SU-DHL-6 (cell line): ENCODE measurements around the gene EFCAB6.

ENCODE experiments used
- H2AFZ ChIP-seq: fragments of 200-600 bp; sonication (generic); 2 replicates; pipeline ENCODE4 v1.6.1; 2014; ENCODE audit warnings: low read depth, mild to moderate bottlenecking, moderate library complexity, mixed read lengths, antibody characterized with exemption, low read length; ENCODE audit not compliant: severe bottlenecking
- H3F3A ChIP-seq: fragments of 200-600 bp; shearing (Covaris generic); 2 replicates; pipeline ENCODE4 v1.6.0; 2016; ENCODE audit warnings: antibody characterized with exemption, mild to moderate bottlenecking; ENCODE audit not compliant: insufficient read depth
- H3K27ac ChIP-seq: fragments of 200-600 bp; sonication (generic); 2 replicates; pipeline ENCODE4 v1.5.1; 2016; ENCODE audit warnings: low read depth, mild to moderate bottlenecking, low read length, moderate library complexity, mixed read lengths
- H3K27me3 ChIP-seq: fragments of 200-600 bp; sonication (generic), shearing (Covaris generic); 2 replicates; pipeline ENCODE4 v1.6.0; 2014; ENCODE audit warnings: mild to moderate bottlenecking, low read length
- H3K36me3 ChIP-seq: fragments of 200-600 bp; sonication (generic); 2 replicates; pipeline ENCODE4 v1.6.1; 2014; ENCODE audit warnings: mild to moderate bottlenecking, low read length, mixed read lengths
- H3K4me2 ChIP-seq: fragments of 300-600, 200-600 bp; shearing (Covaris generic), sonication (generic); 2 replicates; pipeline ENCODE4 v1.6.0; 2014; ENCODE audit warnings: low read length, low read depth, mild to moderate bottlenecking; ENCODE audit not compliant: poor library complexity, severe bottlenecking
- H3K4me3 ChIP-seq: fragments of 200-600 bp; sonication (generic); 2 replicates; pipeline ENCODE4 v1.5.1; 2014; ENCODE audit warnings: antibody characterized with exemption, low read length, mild to moderate bottlenecking, mixed read lengths; ENCODE audit not compliant: insufficient read depth, poor library complexity, severe bottlenecking
- H3K79me2 ChIP-seq: fragments of 200-600 bp; sonication (generic); 2 replicates; pipeline ENCODE4 v1.6.1; 2014; ENCODE audit warnings: mild to moderate bottlenecking, low read length, moderate library complexity; ENCODE audit not compliant: insufficient read depth
- H3K9ac ChIP-seq: fragments of 200-600 bp; sonication (generic); 2 replicates; pipeline ENCODE4 v1.7.0; 2014; ENCODE audit warnings: mild to moderate bottlenecking, low read length
- H3K9me2 ChIP-seq: fragments of 200-600 bp; sonication (generic); replicated peaks from 2 replicates; pipeline ENCODE4 v1.6.1; 2014; ENCODE audit warnings: low read length; ENCODE audit not compliant: insufficient read depth
- H3K9me3 ChIP-seq: fragments of 200-600 bp; sonication (generic); 2 replicates; pipeline ENCODE4 v1.6.1; 2014; ENCODE audit warnings: low read length, mixed read lengths; ENCODE audit not compliant: insufficient read depth
- H4K20me1 ChIP-seq: fragments of 200-600 bp; sonication (generic); 2 replicates; pipeline ENCODE4 v1.6.1; 2014; ENCODE audit warnings: low read depth, mild to moderate bottlenecking, antibody characterized with exemption, low read length, moderate library complexity, mixed read lengths
- CTCF ChIP-seq: fragments of 200-600 bp; sonication (generic); IDR thresholded peaks from one replicate; pipeline ENCODE4 v1.5.1; 2017; ENCODE audit warnings: antibody characterized with exemption, mild to moderate bottlenecking, low read length, moderate library complexity; ENCODE audit not compliant: insufficient read depth, poor library complexity, severe bottlenecking
- EZH2phosphoT487 ChIP-seq: fragments of 200-600 bp; sonication (generic), shearing (Covaris generic); conservative IDR thresholded peaks from 2 replicates; pipeline ENCODE4 v1.6.1; 2018; ENCODE audit warnings: mild to moderate bottlenecking, antibody characterized with exemption, low read length, moderate library complexity, mixed read lengths

EFCAB6 gene

GRCh38 chr22:43535336-43535735 is 276.8 kb downstream of the EFCAB6 start:
- Histone ChIP-seq H3K4me3 (no peak overlapping the region), H4K20me1 (no peaks in the 10 kb centered on the region), H3K9me3 (no peaks in the 10 kb centered on the region), H3K9ac (no peak overlapping the region), H2AFZ (no peak overlapping the region), H3K9me2 (no peaks in the 10 kb centered on the region), H3K4me2 (no peak overlapping the region), H3K36me3 (no peaks in the 10 kb centered on the region), H3K27me3 (no peaks in the 10 kb centered on the region), H3K27ac (no peak overlapping the region), H3K79me2 (no peaks in the 10 kb centered on the region), H3F3A (no peaks in the 10 kb centered on the region)
- TF ChIP-seq CTCF (no peak), EZH2phosphoT487 (no peak)

GRCh38 chr22:43534916-43535315 is 277.2 kb downstream of the EFCAB6 start:
- Histone ChIP-seq H3K4me2 (no peak overlapping the region), H3K27me3 (no peaks in the 10 kb centered on the region), H3K9ac (no peak overlapping the region), H3K27ac (no peak overlapping the region), H3K4me3 (no peak overlapping the region), H3K9me2 (no peaks in the 10 kb centered on the region), H3F3A (no peaks in the 10 kb centered on the region), H4K20me1 (no peaks in the 10 kb centered on the region), H3K9me3 (no peaks in the 10 kb centered on the region), H3K36me3 (no peaks in the 10 kb centered on the region), H3K79me2 (no peaks in the 10 kb centered on the region), H2AFZ (no peak overlapping the region)
- no peak for TF ChIP-seq EZH2phosphoT487
- no peak for TF ChIP-seq CTCF

GRCh38 chr22:43533656-43534428 is 278.3 kb downstream of the EFCAB6 start:
- no peaks in the 10 kb centered on the region for H4K20me1 ChIP-seq
- no peak overlapping the region for H2AFZ ChIP-seq
- H3K4me3 ChIP-seq = no peak overlapping the region
- H3K79me2 ChIP-seq = no peaks in the 10 kb centered on the region
- no peaks in the 10 kb centered on the region for H3K9me3 ChIP-seq
- no peaks in the 10 kb centered on the region for H3K9me2 ChIP-seq
- no peaks in the 10 kb centered on the region for H3K27me3 ChIP-seq
- no peaks in the 10 kb centered on the region for H3F3A ChIP-seq
- H3K9ac ChIP-seq = no peak overlapping the region
- H3K36me3 ChIP-seq = no peaks in the 10 kb centered on the region
- no peak overlapping the region for H3K4me2 ChIP-seq
- H3K27ac ChIP-seq = no peak overlapping the region
- no peak for TF ChIP-seq CTCF
- TF ChIP-seq EZH2phosphoT487 = no peak
